GM12878 (cell line): ENCODE results near the gene GGNBP2. TPM values are rescaled to one million over a fixed set of nuclear protein-coding genes. Genes with fewer than 3 reads are reported as not detected.

ENCODE experiments used
- JUND ChIP-seq: IDR thresholded peaks from 2 replicates; pipeline ENCODE4 v1.6.1; 2012; ENCODE audit warnings: low read depth, mild to moderate bottlenecking, low read length, improper control_type of control experiment, moderate library complexity
- NFIC ChIP-seq: IDR thresholded peaks from 2 replicates; pipeline ENCODE4 v1.6.1; 2012; ENCODE audit warnings: low read depth, mild to moderate bottlenecking, inconsistent platforms, low read length, moderate library complexity
- PML ChIP-seq: IDR thresholded peaks from 2 replicates; pipeline ENCODE4 v1.6.1; 2012; ENCODE audit warnings: low read length, inconsistent platforms
- RFX5 ChIP-seq: IDR thresholded peaks from 2 replicates; pipeline ENCODE4 v1.6.1; 2011; ENCODE audit warnings: low read depth, low read length, improper control_type of control experiment
- polyA plus RNA-seq, 11 experiments: library from polyadenylated mRNA; depleted of rRNA in 4 of 11; unstranded in 6 of 11; stranded (reverse) in 5 of 11; fragments of >200 nt; fragmentation: Nextera tagmentation in 4 of 11; fragmentation: Illumina TruSeq in 1 of 11; extraction: Ambion mirVana in 4 of 11; extraction: Trizol in 1 of 11; gene quantifications; 1 replicate in 1 of 11; 2 replicates in 10 of 11; pipeline versions ENCODE4 v1.2.1 to v1.2.3, GENCODE V29; 2011 to 2016; ENCODE audit warnings: inconsistent platforms in 2 of 11, missing spikeins in 2 of 11, low read depth in 1 of 11
- total RNA-seq, 4 experiments: library from RNA; depleted of rRNA in 3 of 4; stranded (reverse); fragments of >200 nt in 3 of 4; fragmentation: Illumina TruSeq in 1 of 4; extraction: Trizol in 1 of 4; gene quantifications; 2 replicates each; pipeline versions ENCODE4 v1.2.1 to v1.2.3, GENCODE V29; 2013 to 2021
- TF ChIP-seq, protein P1 (sequence below): fragments of 150-350 bp; IDR thresholded peaks from 2 replicates; pipeline ENCODE4 v1.6.1; 2016; ENCODE audit warnings: low read depth, low read length
- TF ChIP-seq, protein P2 (sequence below): fragments of 450-650 bp; IDR thresholded peaks from 2 replicates; pipeline ENCODE4 v1.6.1; 2014; ENCODE audit warnings: mild to moderate bottlenecking
- TF ChIP-seq, protein P3 (sequence below): fragments of 450-650 bp; IDR thresholded peaks from 2 replicates; pipeline ENCODE4 v1.6.1; 2016; ENCODE audit warnings: mild to moderate bottlenecking, moderate library complexity, borderline replicate concordance
- TF ChIP-seq, protein P4 (sequence below), 3 experiments: IDR thresholded peaks in 2 of 3; conservative IDR thresholded peaks in 1 of 3; 2 replicates each; pipeline ENCODE4 v1.5.1; 2011; ENCODE audit warnings: low read depth in 3 of 3, low read length in 3 of 3, mild to moderate bottlenecking in 3 of 3, control low read depth in 2 of 3, moderate library complexity in 2 of 3, inconsistent platforms in 1 of 3, mixed read lengths in 1 of 3; ENCODE audit not compliant: control insufficient read depth in 2 of 3, insufficient read depth in 1 of 3; ENCODE audit errors: extremely low read depth in 1 of 3
- TF ChIP-seq, protein P5 (sequence below): fragments of 450-650 bp; IDR thresholded peaks from 2 replicates; pipeline ENCODE4 v1.6.1; 2017; ENCODE audit warnings: antibody characterized with exemption, mild to moderate bottlenecking, moderate library complexity

Gene GGNBP2
- total and polyA plus RNA-seq, 10 of the 15 experiments (the other 5 are each of a cell fraction or from before 2014, with no cell fraction given), result 36.3 to 82.0 (median 50.0) TPM

DNA sequence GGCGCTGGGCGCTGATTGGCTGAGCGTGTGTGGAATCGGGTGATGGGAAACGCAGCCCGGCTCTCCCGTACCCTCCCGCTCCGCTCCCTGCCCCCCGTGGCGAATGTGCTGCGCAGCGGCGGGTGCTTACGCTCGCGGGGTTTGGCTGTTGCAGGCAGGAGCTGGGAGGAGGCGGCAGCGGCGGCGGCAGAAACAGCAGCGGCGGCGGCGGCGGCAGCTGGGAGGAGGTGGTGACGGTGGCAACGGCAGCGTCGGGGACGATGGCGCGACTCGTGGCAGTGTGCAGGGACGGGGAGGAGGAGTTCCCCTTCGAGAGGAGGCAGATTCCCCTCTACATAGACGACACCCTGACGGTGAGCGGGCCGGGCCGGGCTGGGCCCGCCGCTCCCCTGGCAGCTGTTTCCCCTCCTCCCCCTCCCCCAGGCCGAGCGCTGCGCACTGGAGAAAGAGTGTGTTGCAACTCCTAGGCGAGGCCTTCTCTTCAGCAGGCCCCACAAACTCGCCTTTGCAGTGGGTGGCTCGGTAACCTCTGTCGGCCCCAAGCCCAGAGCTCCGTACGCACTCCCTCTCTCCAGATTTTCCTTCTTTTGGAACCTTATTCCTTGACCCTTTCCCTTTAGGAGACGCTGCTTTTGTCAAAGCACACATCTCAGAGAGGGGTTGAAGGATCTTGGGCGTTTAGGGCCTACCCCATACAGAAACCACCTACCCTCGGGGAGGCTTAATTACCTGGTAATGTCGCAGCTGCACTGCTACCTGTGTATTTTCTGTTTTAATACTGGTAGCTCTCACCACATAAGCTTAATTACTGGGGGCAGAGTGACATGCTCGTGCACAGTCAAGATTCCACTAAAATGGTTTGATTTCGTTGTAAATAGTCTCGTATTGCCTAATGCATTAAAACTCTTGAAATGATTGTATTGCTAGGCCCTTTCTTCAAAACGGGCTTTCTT, 1.0 kb downstream of the GGNBP2 start (continued):
- peak; percentile 32; the same call in 1 of the 2 replicates for TF ChIP-seq RFX5
- TF ChIP-seq, protein P1, sequence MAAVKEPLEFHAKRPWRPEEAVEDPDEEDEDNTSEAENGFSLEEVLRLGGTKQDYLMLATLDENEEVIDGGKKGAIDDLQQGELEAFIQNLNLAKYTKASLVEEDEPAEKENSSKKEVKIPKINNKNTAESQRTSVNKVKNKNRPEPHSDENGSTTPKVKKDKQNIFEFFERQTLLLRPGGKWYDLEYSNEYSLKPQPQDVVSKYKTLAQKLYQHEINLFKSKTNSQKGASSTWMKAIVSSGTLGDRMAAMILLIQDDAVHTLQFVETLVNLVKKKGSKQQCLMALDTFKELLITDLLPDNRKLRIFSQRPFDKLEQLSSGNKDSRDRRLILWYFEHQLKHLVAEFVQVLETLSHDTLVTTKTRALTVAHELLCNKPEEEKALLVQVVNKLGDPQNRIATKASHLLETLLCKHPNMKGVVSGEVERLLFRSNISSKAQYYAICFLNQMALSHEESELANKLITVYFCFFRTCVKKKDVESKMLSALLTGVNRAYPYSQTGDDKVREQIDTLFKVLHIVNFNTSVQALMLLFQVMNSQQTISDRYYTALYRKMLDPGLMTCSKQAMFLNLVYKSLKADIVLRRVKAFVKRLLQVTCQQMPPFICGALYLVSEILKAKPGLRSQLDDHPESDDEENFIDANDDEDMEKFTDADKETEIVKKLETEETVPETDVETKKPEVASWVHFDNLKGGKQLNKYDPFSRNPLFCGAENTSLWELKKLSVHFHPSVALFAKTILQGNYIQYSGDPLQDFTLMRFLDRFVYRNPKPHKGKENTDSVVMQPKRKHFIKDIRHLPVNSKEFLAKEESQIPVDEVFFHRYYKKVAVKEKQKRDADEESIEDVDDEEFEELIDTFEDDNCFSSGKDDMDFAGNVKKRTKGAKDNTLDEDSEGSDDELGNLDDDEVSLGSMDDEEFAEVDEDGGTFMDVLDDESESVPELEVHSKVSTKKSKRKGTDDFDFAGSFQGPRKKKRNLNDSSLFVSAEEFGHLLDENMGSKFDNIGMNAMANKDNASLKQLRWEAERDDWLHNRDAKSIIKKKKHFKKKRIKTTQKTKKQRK, result no peak
- TF ChIP-seq, protein P2, sequence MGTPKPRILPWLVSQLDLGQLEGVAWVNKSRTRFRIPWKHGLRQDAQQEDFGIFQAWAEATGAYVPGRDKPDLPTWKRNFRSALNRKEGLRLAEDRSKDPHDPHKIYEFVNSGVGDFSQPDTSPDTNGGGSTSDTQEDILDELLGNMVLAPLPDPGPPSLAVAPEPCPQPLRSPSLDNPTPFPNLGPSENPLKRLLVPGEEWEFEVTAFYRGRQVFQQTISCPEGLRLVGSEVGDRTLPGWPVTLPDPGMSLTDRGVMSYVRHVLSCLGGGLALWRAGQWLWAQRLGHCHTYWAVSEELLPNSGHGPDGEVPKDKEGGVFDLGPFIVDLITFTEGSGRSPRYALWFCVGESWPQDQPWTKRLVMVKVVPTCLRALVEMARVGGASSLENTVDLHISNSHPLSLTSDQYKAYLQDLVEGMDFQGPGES, result no peak
- TF ChIP-seq, protein P3, sequence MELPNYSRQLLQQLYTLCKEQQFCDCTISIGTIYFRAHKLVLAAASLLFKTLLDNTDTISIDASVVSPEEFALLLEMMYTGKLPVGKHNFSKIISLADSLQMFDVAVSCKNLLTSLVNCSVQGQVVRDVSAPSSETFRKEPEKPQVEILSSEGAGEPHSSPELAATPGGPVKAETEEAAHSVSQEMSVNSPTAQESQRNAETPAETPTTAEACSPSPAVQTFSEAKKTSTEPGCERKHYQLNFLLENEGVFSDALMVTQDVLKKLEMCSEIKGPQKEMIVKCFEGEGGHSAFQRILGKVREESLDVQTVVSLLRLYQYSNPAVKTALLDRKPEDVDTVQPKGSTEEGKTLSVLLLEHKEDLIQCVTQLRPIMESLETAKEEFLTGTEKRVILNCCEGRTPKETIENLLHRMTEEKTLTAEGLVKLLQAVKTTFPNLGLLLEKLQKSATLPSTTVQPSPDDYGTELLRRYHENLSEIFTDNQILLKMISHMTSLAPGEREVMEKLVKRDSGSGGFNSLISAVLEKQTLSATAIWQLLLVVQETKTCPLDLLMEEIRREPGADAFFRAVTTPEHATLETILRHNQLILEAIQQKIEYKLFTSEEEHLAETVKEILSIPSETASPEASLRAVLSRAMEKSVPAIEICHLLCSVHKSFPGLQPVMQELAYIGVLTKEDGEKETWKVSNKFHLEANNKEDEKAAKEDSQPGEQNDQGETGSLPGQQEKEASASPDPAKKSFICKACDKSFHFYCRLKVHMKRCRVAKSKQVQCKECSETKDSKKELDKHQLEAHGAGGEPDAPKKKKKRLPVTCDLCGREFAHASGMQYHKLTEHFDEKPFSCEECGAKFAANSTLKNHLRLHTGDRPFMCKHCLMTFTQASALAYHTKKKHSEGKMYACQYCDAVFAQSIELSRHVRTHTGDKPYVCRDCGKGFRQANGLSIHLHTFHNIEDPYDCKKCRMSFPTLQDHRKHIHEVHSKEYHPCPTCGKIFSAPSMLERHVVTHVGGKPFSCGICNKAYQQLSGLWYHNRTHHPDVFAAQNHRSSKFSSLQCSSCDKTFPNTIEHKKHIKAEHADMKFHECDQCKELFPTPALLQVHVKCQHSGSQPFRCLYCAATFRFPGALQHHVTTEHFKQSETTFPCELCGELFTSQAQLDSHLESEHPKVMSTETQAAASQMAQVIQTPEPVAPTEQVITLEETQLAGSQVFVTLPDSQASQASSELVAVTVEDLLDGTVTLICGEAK, result 0 out of 2 replicates have a peak, but pooled peaks have one; percentile 32
- TF ChIP-seq, protein P4, sequence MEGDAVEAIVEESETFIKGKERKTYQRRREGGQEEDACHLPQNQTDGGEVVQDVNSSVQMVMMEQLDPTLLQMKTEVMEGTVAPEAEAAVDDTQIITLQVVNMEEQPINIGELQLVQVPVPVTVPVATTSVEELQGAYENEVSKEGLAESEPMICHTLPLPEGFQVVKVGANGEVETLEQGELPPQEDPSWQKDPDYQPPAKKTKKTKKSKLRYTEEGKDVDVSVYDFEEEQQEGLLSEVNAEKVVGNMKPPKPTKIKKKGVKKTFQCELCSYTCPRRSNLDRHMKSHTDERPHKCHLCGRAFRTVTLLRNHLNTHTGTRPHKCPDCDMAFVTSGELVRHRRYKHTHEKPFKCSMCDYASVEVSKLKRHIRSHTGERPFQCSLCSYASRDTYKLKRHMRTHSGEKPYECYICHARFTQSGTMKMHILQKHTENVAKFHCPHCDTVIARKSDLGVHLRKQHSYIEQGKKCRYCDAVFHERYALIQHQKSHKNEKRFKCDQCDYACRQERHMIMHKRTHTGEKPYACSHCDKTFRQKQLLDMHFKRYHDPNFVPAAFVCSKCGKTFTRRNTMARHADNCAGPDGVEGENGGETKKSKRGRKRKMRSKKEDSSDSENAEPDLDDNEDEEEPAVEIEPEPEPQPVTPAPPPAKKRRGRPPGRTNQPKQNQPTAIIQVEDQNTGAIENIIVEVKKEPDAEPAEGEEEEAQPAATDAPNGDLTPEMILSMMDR (IDR thresholded peaks at IDR 0.05 in 2 of 3, conservative IDR thresholded peaks at IDR 0.05 in 1 of 3; ENCODE audit: control insufficient read depth in 2 of 3, extremely low read depth in 1 of 3, insufficient read depth in 1 of 3, low read depth in 3 of 3, low read length in 3 of 3), result peak in 1 of 3 experiments; percentile 1; a peak in 1 of 6 replicates
- TF ChIP-seq, protein P5, sequence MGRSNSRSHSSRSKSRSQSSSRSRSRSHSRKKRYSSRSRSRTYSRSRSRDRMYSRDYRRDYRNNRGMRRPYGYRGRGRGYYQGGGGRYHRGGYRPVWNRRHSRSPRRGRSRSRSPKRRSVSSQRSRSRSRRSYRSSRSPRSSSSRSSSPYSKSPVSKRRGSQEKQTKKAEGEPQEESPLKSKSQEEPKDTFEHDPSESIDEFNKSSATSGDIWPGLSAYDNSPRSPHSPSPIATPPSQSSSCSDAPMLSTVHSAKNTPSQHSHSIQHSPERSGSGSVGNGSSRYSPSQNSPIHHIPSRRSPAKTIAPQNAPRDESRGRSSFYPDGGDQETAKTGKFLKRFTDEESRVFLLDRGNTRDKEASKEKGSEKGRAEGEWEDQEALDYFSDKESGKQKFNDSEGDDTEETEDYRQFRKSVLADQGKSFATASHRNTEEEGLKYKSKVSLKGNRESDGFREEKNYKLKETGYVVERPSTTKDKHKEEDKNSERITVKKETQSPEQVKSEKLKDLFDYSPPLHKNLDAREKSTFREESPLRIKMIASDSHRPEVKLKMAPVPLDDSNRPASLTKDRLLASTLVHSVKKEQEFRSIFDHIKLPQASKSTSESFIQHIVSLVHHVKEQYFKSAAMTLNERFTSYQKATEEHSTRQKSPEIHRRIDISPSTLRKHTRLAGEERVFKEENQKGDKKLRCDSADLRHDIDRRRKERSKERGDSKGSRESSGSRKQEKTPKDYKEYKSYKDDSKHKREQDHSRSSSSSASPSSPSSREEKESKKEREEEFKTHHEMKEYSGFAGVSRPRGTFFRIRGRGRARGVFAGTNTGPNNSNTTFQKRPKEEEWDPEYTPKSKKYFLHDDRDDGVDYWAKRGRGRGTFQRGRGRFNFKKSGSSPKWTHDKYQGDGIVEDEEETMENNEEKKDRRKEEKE, result no peak
- no peak for TF ChIP-seq PML
- no peak for TF ChIP-seq JUND
- TF ChIP-seq NFIC, result no peak
